Activated T-cell treated with anti-CD3 and anti-CD28 coated beads, Interleukin-2, amount 50 U/mL, for 24 hours (primary cell): Measurements from ENCODE around the gene SRSF3.
"Not testable (repeated sequence)": the region's sequence is repeated elsewhere in the genome, so short reads cannot be mapped to it uniquely, and the experiment has no call there.

Experiments used
- DNase-seq: peaks from one replicate; pipeline ENCODE4 v3.0.0-alpha.2; 2020
- H3K27ac Mint-ChIP-seq: 2 replicates; pipeline ENCODE4 v1.8.0; 2020; ENCODE audit warnings: mild to moderate bottlenecking, mixed read lengths
- H3K27me3 Mint-ChIP-seq: 2 replicates; pipeline ENCODE4 v1.8.0; 2020; ENCODE audit warnings: mixed read lengths
- H3K36me3 Mint-ChIP-seq: 2 replicates; pipeline ENCODE4 v1.8.0; 2020; ENCODE audit warnings: low read depth, mixed read lengths
- H3K4me1 Mint-ChIP-seq: 2 replicates; pipeline ENCODE4 v1.8.0; 2020; ENCODE audit warnings: low read depth, mixed read lengths
- H3K4me3 Mint-ChIP-seq: 2 replicates; pipeline ENCODE4 v1.8.0; 2020; ENCODE audit warnings: mild to moderate bottlenecking, moderate library complexity, mixed read lengths
- H3K9me3 Mint-ChIP-seq: 2 replicates; pipeline ENCODE4 v1.8.0; 2020; ENCODE audit warnings: mixed read lengths

SRSF3 gene

GRCh38 chr6:36566418-36566905, 27.7 kb upstream of the SRSF3 start:
- no peak for DNase-seq
- Mint-ChIP-seq H3K36me3 (no peaks in the 10 kb centered on the region), H3K9me3 (no peaks in the 10 kb centered on the region), H3K27me3 (no peaks in the 10 kb centered on the region), H3K27ac (no peak overlapping the region), H3K4me3 (no peak overlapping the region), H3K4me1 (peaks cover 3% of the 10 kb centered on the region)

GRCh38 chr6:36570264-36570663, 23.9 kb upstream of the SRSF3 start:
- Mint-ChIP-seq H3K9me3 (no peaks in the 10 kb centered on the region), H3K27me3 (no peaks in the 10 kb centered on the region), H3K27ac (no peak overlapping the region), H3K4me3 (no peak overlapping the region), H3K36me3 (no peaks in the 10 kb centered on the region), H3K4me1 (peaks cover 3% of the 10 kb centered on the region)
- no peak for DNase-seq

- H3K4me1 Mint-ChIP-seq = peaks cover 3% of the 10 kb centered on the region
- no peaks in the 10 kb centered on the region for H3K27me3 Mint-ChIP-seq
- no peak overlapping the region for H3K27ac Mint-ChIP-seq
- no peak for DNase-seq
- no peak overlapping the region for H3K4me3 Mint-ChIP-seq
- no peaks in the 10 kb centered on the region for H3K9me3 Mint-ChIP-seq
- H3K36me3 Mint-ChIP-seq = no peaks in the 10 kb centered on the region
Observed at GRCh38 chr6:36571122-36572043, 22.8 kb upstream of the SRSF3 start.

GRCh38 chr6:36572353-36573311, 21.5 kb upstream of the SRSF3 start:
- H3K4me1 Mint-ChIP-seq, H3K36me3 Mint-ChIP-seq, H3K4me3 Mint-ChIP-seq, H3K9me3 Mint-ChIP-seq, H3K27me3 Mint-ChIP-seq, DNase-seq, H3K27ac Mint-ChIP-seq: not testable (repeated sequence)

- H3K4me1 Mint-ChIP-seq = peaks cover 7% of the 10 kb centered on the region
Observed at GRCh38 chr6:36574679-36575078, 19.5 kb upstream of the SRSF3 start.

GRCh38 chr6:36576578-36576977, 17.6 kb upstream of the SRSF3 start:
- Mint-ChIP-seq H3K27ac (no peak overlapping the region), H3K4me3 (no peak overlapping the region), H3K4me1 (peaks cover 5% of the 10 kb centered on the region), H3K27me3 (no peaks in the 10 kb centered on the region), H3K9me3 (no peaks in the 10 kb centered on the region), H3K36me3 (no peaks in the 10 kb centered on the region)
- DNase-seq = no peak

More at GRCh38 chr6:36574679-36575078, 19.5 kb upstream of the SRSF3 start:
- Mint-ChIP-seq H3K36me3 (no peaks in the 10 kb centered on the region), H3K9me3 (no peaks in the 10 kb centered on the region), H3K27me3 (no peaks in the 10 kb centered on the region), H3K4me3 (no peak overlapping the region), H3K27ac (no peak overlapping the region)
- DNase-seq = no peak

- Mint-ChIP-seq H3K9me3 (no peaks in the 10 kb centered on the region), H3K4me1 (peaks cover 5% of the 10 kb centered on the region), H3K27ac (no peak overlapping the region), H3K4me3 (no peak overlapping the region), H3K36me3 (no peaks in the 10 kb centered on the region), H3K27me3 (no peaks in the 10 kb centered on the region)
- DNase-seq = no peak
Observed at GRCh38 chr6:36577301-36577700, 16.9 kb upstream of the SRSF3 start.

GRCh38 chr6:36578030-36578429, 16.1 kb upstream of the SRSF3 start:
- Mint-ChIP-seq H3K27ac (no peak overlapping the region), H3K9me3 (no peaks in the 10 kb centered on the region), H3K4me3 (no peak overlapping the region), H3K4me1 (peaks cover 5% of the 10 kb centered on the region), H3K27me3 (no peaks in the 10 kb centered on the region), H3K36me3 (no peaks in the 10 kb centered on the region)
- no peak for DNase-seq

GRCh38 chr6:36578431-36578830, 15.7 kb upstream of the SRSF3 start:
- peaks cover 5% of the 10 kb centered on the region for H3K4me1 Mint-ChIP-seq
- H3K27ac Mint-ChIP-seq = no peak overlapping the region
- DNase-seq = no peak
- no peaks in the 10 kb centered on the region for H3K9me3 Mint-ChIP-seq
- H3K4me3 Mint-ChIP-seq = no peak overlapping the region
- H3K36me3 Mint-ChIP-seq = no peaks in the 10 kb centered on the region
- H3K27me3 Mint-ChIP-seq = no peaks in the 10 kb centered on the region

GRCh38 chr6:36580184-36580526, 14.0 kb upstream of the SRSF3 start:
- no peak for DNase-seq
- Mint-ChIP-seq H3K4me3 (no peak overlapping the region), H3K27me3 (no peaks in the 10 kb centered on the region), H3K36me3 (no peaks in the 10 kb centered on the region), H3K4me1 (peaks cover 5% of the 10 kb centered on the region), H3K27ac (no peak overlapping the region), H3K9me3 (no peaks in the 10 kb centered on the region)

GRCh38 chr6:36581716-36582115, 12.4 kb upstream of the SRSF3 start:
- peaks cover 5% of the 10 kb centered on the region for H3K4me1 Mint-ChIP-seq
- H3K27me3 Mint-ChIP-seq = no peaks in the 10 kb centered on the region
- no peaks in the 10 kb centered on the region for H3K9me3 Mint-ChIP-seq
- H3K36me3 Mint-ChIP-seq = no peaks in the 10 kb centered on the region
- DNase-seq = no peak
- H3K27ac Mint-ChIP-seq = no peak overlapping the region
- H3K4me3 Mint-ChIP-seq = no peak overlapping the region

- Mint-ChIP-seq H3K27ac (no peak overlapping the region), H3K4me1 (peaks cover 3% of the 10 kb centered on the region), H3K36me3 (no peaks in the 10 kb centered on the region), H3K4me3 (no peak overlapping the region), H3K9me3 (no peaks in the 10 kb centered on the region), H3K27me3 (no peaks in the 10 kb centered on the region)
- no peak for DNase-seq
Observed at GRCh38 chr6:36586606-36587005, 7.6 kb upstream of the SRSF3 start.

GRCh38 chr6:36589025-36589400, 5.1 kb upstream of the SRSF3 start:
- peaks cover 19% of the 10 kb centered on the region for H3K4me1 Mint-ChIP-seq
- not testable (repeated sequence) for H3K4me3 Mint-ChIP-seq, H3K27me3 Mint-ChIP-seq, DNase-seq, H3K9me3 Mint-ChIP-seq, H3K36me3 Mint-ChIP-seq, H3K27ac Mint-ChIP-seq

- Mint-ChIP-seq H3K36me3 (peaks cover 16% of the 10 kb centered on the region), H3K4me1 (peaks cover 20% of the 10 kb centered on the region), H3K27me3 (no peaks in the 10 kb centered on the region), H3K4me3 (no peak overlapping the region), H3K27ac (no peak overlapping the region), H3K9me3 (no peaks in the 10 kb centered on the region)
- DNase-seq = no peak
Observed at GRCh38 chr6:36590237-36590636, 3.9 kb upstream of the SRSF3 start.

- Mint-ChIP-seq H3K27me3 (no peaks in the 10 kb centered on the region), H3K4me1 (peaks cover 25% of the 10 kb centered on the region), H3K4me3 (peak overlapping the region; percentile 96), H3K27ac (peak overlapping the region; percentile 93), H3K36me3 (peaks cover 36% of the 10 kb centered on the region), H3K9me3 (no peaks in the 10 kb centered on the region)
- DNase-seq = no peak
Observed at GRCh38 chr6:36592221-36592655, 1.9 kb upstream of the SRSF3 start.
